ENCODE data around the gene PARD3. TPM values are rescaled to one million over a fixed set of nuclear protein-coding genes. Genes with fewer than 3 reads are reported as not detected.

The PARD3 gene
- total and polyA plus RNA-seq, 10 of the 15 experiments (the other 5 are each of a cell fraction or from before 2014, with no cell fraction given) = 2.6 to 43.1 (median 13.9) TPM

DNA sequence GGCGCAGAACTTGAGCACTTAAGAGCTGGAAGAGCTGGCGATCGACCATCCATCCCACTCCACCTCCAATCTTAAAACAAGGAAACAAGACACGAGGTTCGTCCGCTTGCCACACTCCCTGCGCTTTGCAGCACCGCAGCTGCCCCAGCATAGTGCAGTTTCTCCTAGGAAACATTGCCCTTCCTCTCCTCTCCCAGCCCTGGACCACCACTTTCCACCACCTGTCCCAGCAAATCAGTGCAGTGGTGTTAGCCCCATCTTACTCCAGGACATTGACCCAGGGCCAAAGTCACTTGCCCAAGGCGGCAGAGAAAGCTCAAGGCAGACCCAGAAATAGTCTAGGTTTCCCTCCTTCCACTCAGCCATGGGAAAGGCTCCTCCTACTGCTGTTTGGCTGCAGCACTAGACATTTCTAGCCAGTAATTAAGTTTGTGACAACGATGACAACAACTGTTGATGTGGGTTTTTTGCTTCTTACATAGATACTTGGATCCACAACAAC is 1.5 kb upstream of the PARD3 start:
- no peak for FAIRE-seq
- no TSS peak for BruUV-seq (replicated peaks)
- CTCF ChIA-PET = interaction anchor here (1.0 to 3.6 kb wide), 6 partner anchors 9 to 162 kb away, joined by 3 to 26 read pairs (median 5); no protein-coding TSS in a partner anchor

DNA sequence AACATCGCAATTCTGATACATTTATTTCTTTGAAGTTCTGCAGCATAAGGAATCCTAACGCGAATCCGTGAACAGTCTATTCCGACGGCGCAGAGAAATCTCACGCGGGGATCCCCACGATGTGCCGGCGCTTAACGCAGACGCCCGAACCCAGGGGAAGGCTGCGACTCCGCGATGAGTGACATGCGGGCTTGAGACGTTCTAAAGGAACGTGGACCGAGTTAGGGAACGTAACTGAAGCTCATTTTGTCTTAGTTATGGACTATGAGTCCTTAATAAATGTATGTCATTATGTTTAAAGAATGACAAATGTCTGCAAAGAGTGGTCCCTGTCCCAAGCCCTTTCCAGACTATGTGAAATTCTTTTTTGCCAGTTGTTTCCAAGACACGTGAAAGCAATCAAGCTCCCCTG is 995 bp upstream of the PARD3 start:
- no peaks in the 10 kb centered on the region for H4K20me1 ChIP-seq (ENCODE audit: control insufficient read depth, insufficient read depth)
- H3K4me1 ChIP-seq (ENCODE audit: control insufficient read depth, insufficient read depth, low read length) = no peaks in the 10 kb centered on the region
- POLR2A ChIA-PET = interaction anchor here (0.5 to 1.5 kb wide), 2 partner anchors 25 to 335 kb away, joined by 3 read pairs; no protein-coding TSS in a partner anchor
- H3K79me2 ChIP-seq (ENCODE audit: control insufficient read depth, insufficient read depth, low read length) = no peaks in the 10 kb centered on the region
- RAD21 ChIA-PET (ENCODE audit: unreplicated experiment) = interaction anchor here (0.6 to 12.7 kb wide), 9 partner anchors 10 to 178 kb away, joined by 3 to 142 read pairs (median 4); no protein-coding TSS in a partner anchor
- no peak overlapping the region for H3K4me2 ChIP-seq (ENCODE audit: control insufficient read depth, insufficient read depth)
- H3K27ac ChIP-seq (ENCODE audit: control insufficient read depth, insufficient read depth) = no peak overlapping the region
- peak; percentile 14; the same call in 2 of the 3 replicates for ATAC-seq
- DNase-seq (ENCODE audit: low read depth, low spot score) = no peak
- no peak overlapping the region for H3K9ac ChIP-seq (ENCODE audit: control insufficient read depth, insufficient read depth, low read length)
- CTCF ChIA-PET = interaction anchor here (1.0 to 3.6 kb wide), 5 partner anchors 8 to 150 kb away, joined by 3 to 26 read pairs (median 6); no protein-coding TSS in a partner anchor
- H3K4me3 ChIP-seq = no peak overlapping the region
- H3K36me3 ChIP-seq (ENCODE audit: control insufficient read depth in 2 of 2, insufficient read depth in 2 of 2, low read length in 1 of 2) = no peaks in the 10 kb centered on the region
- in situ Hi-C loops (cut with MboI) = no loop called here
- WGBS (ENCODE audit: insufficient coverage, insufficient replicate concordance, low lambda C conversion rate, missing lambda C conversion rate) = 13% methylated on average over 24 of the region's 24 CpGs
- peak; percentile 13 for FAIRE-seq
- H2AFZ ChIP-seq (ENCODE audit: control insufficient read depth, low read depth, low read length) = no peak overlapping the region
- peaks cover 0 to 10% of the 10 kb centered on the region in 2 experiments; a peak in 3 of 4 replicates for H3K27me3 ChIP-seq (replicated peaks in 1 of 2; ENCODE audit: control insufficient read depth in 2 of 2, insufficient read depth in 2 of 2, low read length in 1 of 2)
- SMC1A ChIA-PET (ENCODE audit: uncharacterized antibody, unreplicated experiment) = interaction anchor here (0.6 to 5.8 kb wide), 11 partner anchors 7 to 162 kb away, joined by 3 to 49 read pairs (median 3); no protein-coding TSS in a partner anchor
- no TSS peak for BruUV-seq (replicated peaks)
- intact Hi-C loops (cut with micrococcal nuclease; ENCODE audit: unreplicated experiment) = loop anchor here (10.0 kb wide), 1 partner anchor 151 kb away; no protein-coding TSS in a partner anchor
- H3K9me3 ChIP-seq (replicated peaks; ENCODE audit: control insufficient read depth, insufficient read depth, low read length) = no peaks in the 10 kb centered on the region
- TF ChIP-seq NFXL1 (IDR thresholded peaks at IDR 0.05; ENCODE audit: borderline replicate concordance) = no peak
- no peak for TF ChIP-seq ATF7 (IDR thresholded peaks at IDR 0.05; ENCODE audit: low read depth)
- TF ChIP-seq SIN3A (IDR thresholded peaks at IDR 0.05; ENCODE audit: low read depth, low read length) = no peak
- TF ChIP-seq NFIC (IDR thresholded peaks at IDR 0.05; ENCODE audit: low read depth, low read length) = no peak
- TF ChIP-seq NRF1 (conservative IDR thresholded peaks at IDR 0.05; ENCODE audit: low read depth, low read length) = no peak
- TF ChIP-seq IKZF1 (conservative IDR thresholded peaks at IDR 0.05) = no peak
- TF ChIP-seq, protein P1, sequence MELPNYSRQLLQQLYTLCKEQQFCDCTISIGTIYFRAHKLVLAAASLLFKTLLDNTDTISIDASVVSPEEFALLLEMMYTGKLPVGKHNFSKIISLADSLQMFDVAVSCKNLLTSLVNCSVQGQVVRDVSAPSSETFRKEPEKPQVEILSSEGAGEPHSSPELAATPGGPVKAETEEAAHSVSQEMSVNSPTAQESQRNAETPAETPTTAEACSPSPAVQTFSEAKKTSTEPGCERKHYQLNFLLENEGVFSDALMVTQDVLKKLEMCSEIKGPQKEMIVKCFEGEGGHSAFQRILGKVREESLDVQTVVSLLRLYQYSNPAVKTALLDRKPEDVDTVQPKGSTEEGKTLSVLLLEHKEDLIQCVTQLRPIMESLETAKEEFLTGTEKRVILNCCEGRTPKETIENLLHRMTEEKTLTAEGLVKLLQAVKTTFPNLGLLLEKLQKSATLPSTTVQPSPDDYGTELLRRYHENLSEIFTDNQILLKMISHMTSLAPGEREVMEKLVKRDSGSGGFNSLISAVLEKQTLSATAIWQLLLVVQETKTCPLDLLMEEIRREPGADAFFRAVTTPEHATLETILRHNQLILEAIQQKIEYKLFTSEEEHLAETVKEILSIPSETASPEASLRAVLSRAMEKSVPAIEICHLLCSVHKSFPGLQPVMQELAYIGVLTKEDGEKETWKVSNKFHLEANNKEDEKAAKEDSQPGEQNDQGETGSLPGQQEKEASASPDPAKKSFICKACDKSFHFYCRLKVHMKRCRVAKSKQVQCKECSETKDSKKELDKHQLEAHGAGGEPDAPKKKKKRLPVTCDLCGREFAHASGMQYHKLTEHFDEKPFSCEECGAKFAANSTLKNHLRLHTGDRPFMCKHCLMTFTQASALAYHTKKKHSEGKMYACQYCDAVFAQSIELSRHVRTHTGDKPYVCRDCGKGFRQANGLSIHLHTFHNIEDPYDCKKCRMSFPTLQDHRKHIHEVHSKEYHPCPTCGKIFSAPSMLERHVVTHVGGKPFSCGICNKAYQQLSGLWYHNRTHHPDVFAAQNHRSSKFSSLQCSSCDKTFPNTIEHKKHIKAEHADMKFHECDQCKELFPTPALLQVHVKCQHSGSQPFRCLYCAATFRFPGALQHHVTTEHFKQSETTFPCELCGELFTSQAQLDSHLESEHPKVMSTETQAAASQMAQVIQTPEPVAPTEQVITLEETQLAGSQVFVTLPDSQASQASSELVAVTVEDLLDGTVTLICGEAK (IDR thresholded peaks at IDR 0.05; ENCODE audit: borderline replicate concordance) = no peak
- no peak for TF ChIP-seq ZNF217 (IDR thresholded peaks at IDR 0.05)
- TF ChIP-seq RELA (IDR thresholded peaks at IDR 0.05; ENCODE audit: borderline replicate concordance, partially characterized antibody) = no peak
- TF ChIP-seq KDM1A (IDR thresholded peaks at IDR 0.05; ENCODE audit: borderline replicate concordance) = no peak
- no peak for TF ChIP-seq CEBPB (IDR thresholded peaks at IDR 0.05; ENCODE audit: borderline replicate concordance in 1 of 2, low read depth in 2 of 2, low read length in 2 of 2)

More for the DNA sequence above, 1.5 kb upstream of the PARD3 start:
- H3K9me3 ChIP-seq (replicated peaks; ENCODE audit: control insufficient read depth, insufficient read depth, low read length) = no peaks in the 10 kb centered on the region
- no peak overlapping the region for H3K27ac ChIP-seq (ENCODE audit: control insufficient read depth, insufficient read depth)
- no peak for DNase-seq (ENCODE audit: low read depth, low spot score)
- SMC1A ChIA-PET (ENCODE audit: uncharacterized antibody, unreplicated experiment) = interaction anchor here (0.6 to 5.8 kb wide), 12 partner anchors 8 to 162 kb away, joined by 3 to 49 read pairs (median 3); no protein-coding TSS in a partner anchor
- no peaks in the 10 kb centered on the region for H4K20me1 ChIP-seq (ENCODE audit: control insufficient read depth, insufficient read depth)
- peaks cover 0 to 10% of the 10 kb centered on the region in 2 experiments; a peak in 3 of 4 replicates for H3K27me3 ChIP-seq (replicated peaks in 1 of 2; ENCODE audit: control insufficient read depth in 2 of 2, insufficient read depth in 2 of 2, low read length in 1 of 2)
- POLR2A ChIA-PET = interaction anchor here (1.2 to 1.5 kb wide), 2 partner anchors 25 to 93 kb away, joined by 3 read pairs; no protein-coding TSS in a partner anchor
- H3K4me1 ChIP-seq (ENCODE audit: control insufficient read depth, insufficient read depth, low read length) = no peaks in the 10 kb centered on the region
- no peak overlapping the region for H3K4me2 ChIP-seq (ENCODE audit: control insufficient read depth, insufficient read depth)
- no peaks in the 10 kb centered on the region for H3K79me2 ChIP-seq (ENCODE audit: control insufficient read depth, insufficient read depth, low read length)
- RAD21 ChIA-PET (ENCODE audit: unreplicated experiment) = interaction anchor here (0.7 to 12.7 kb wide), 12 partner anchors 10 to 178 kb away, joined by 3 to 142 read pairs (median 5); no protein-coding TSS in a partner anchor
- intact Hi-C loops (cut with micrococcal nuclease; ENCODE audit: unreplicated experiment) (loop anchor here (10.0 kb wide), 1 partner anchor 152 kb away; no protein-coding TSS in a partner anchor), in situ Hi-C loops (cut with MboI) (no loop called here)
- no peaks in the 10 kb centered on the region for H3K36me3 ChIP-seq (ENCODE audit: control insufficient read depth in 2 of 2, insufficient read depth in 2 of 2, low read length in 1 of 2)
- 12% methylated on average over 10 of the region's 10 CpGs for WGBS (ENCODE audit: insufficient coverage, insufficient replicate concordance, low lambda C conversion rate, missing lambda C conversion rate)
- no peak overlapping the region for H3K9ac ChIP-seq (ENCODE audit: control insufficient read depth, insufficient read depth, low read length)
- H3K4me3 ChIP-seq = no peak overlapping the region
- TF ChIP-seq RFX5 (IDR thresholded peaks at IDR 0.05; ENCODE audit: low read depth, low read length) (peak; percentile 60; the same call in 1 of the 2 replicates), EP300 (IDR thresholded peaks at IDR 0.05; ENCODE audit: borderline replicate concordance in 1 of 2, control insufficient read depth in 1 of 2, low read depth in 2 of 2, low read length in 2 of 2) (no peak)
- ATAC-seq = no peak
- H2AFZ ChIP-seq (ENCODE audit: control insufficient read depth, low read depth, low read length) = no peak overlapping the region

Measured in GM12878 (cell line).